Mesodermal cell (in vitro differentiated cells): Measurements from ENCODE around the gene OR52I1. TPM values are rescaled to one million over a fixed set of nuclear protein-coding genes. Genes with fewer than 3 reads are reported as not detected.

Source experiments
- H3K27ac ChIP-seq: 2 replicates; pipeline ENCODE4 v1.7.0; 2013; ENCODE audit warnings: mild to moderate bottlenecking, low read depth, low read length, moderate library complexity; ENCODE audit not compliant: severe bottlenecking
- H3K36me3 ChIP-seq: 2 replicates; pipeline ENCODE4 v1.7.1; 2013; ENCODE audit warnings: mild to moderate bottlenecking, low read length, moderate library complexity; ENCODE audit not compliant: control insufficient read depth, insufficient read depth
- H3K4me1 ChIP-seq: one replicate; pipeline ENCODE4 v1.7.1; 2013; ENCODE audit warnings: mild to moderate bottlenecking, low read length; ENCODE audit not compliant: insufficient read depth, control insufficient read depth, poor library complexity, severe bottlenecking
- H3K4me3 ChIP-seq: 2 replicates; pipeline ENCODE4 v1.7.0; 2013; ENCODE audit warnings: low read length, control low read depth, mild to moderate bottlenecking; ENCODE audit not compliant: insufficient read depth, poor library complexity, severe bottlenecking; ENCODE audit errors: extremely low read depth
- H3K9me3 ChIP-seq: 2 replicates; pipeline ENCODE4 v1.7.1; 2013; ENCODE audit warnings: mild to moderate bottlenecking, low read length, moderate library complexity; ENCODE audit not compliant: control insufficient read depth
- WGBS, 2 experiments: methylation state at CpG; one replicate each; pipeline ENCODE4 v1.1.5; 2013; ENCODE audit warnings: missing lambda C conversion rate in 2 of 2; ENCODE audit not compliant: insufficient coverage in 2 of 2; 5-methylcytosine and 5-hydroxymethylcytosine counted together
- polyA plus RNA-seq, 2 experiments: library from polyadenylated mRNA; stranded (reverse); fragments of 50-300 nt; gene quantifications; one replicate each; pipeline ENCODE4 v1.2.3, GENCODE V29; 2013

Gene OR52I1, protein sequence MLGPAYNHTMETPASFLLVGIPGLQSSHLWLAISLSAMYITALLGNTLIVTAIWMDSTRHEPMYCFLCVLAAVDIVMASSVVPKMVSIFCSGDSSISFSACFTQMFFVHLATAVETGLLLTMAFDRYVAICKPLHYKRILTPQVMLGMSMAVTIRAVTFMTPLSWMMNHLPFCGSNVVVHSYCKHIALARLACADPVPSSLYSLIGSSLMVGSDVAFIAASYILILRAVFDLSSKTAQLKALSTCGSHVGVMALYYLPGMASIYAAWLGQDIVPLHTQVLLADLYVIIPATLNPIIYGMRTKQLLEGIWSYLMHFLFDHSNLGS
- polyA plus RNA-seq (2013, experiment 1 of 2) = not detected
- polyA plus RNA-seq (2013, experiment 2 of 2) = not detected

DNA sequence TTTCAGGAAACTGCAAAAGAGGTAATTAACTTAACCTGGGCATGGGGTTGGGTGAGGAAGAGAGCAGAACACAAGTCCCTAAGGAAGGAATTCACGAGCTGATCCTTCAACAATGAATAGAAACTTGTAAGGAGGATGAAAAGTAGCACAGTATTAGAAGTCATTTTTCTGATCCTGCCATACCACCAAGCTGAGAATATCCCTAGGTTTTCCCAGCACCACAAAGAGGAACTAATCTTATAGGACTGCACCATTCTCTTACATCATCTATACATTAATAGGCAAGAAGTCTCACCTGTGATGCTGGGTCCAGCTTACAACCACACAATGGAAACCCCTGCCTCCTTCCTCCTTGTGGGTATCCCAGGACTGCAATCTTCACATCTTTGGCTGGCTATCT, at the start of gene OR52I1:
OR52I1 (plus strand) TSS at position 301 of the 400 bp plus-strand sequence; CDS start at position 301, 0 bp downstream.
- Histone ChIP-seq H3K36me3 (no peaks in the 10 kb centered on the region), H3K27ac (no peak within 1 kb of the TSS), H3K4me1 (no peaks in the 10 kb centered on the region), H3K9me3 (no peaks in the 10 kb centered on the region), H3K4me3 (no peak within 1 kb of the TSS)
- WGBS, 2 experiments = no CpG with 5 or more reads among the region's 1 CpG

DNA sequence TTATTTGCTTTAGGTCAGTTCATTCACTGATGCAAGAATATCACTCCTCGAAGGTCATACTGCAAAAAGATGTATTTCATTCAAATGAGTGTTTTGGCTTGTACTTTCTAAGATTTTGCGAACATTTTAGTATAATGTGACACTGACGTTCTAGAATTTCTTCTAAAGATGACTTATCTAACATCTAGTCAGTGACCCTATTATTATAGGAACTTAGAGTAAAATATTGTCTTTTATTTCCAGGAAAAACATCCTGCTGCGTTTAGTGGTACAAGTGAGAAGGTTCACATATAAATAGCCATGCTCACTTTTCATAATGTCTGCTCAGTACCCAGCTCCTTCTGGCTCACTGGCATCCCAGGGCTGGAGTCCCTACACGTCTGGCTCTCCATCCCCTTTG, 48.9 kb upstream of the OR52I1 start, which contains the start of gene OR52M1:
OR52M1 (plus strand) TSS at position 301 of the 400 bp plus-strand sequence; CDS start at position 301, 0 bp downstream.
- H3K36me3 ChIP-seq = no peaks in the 10 kb centered on the region
- no peaks in the 10 kb centered on the region for H3K4me1 ChIP-seq
- H3K9me3 ChIP-seq = no peaks in the 10 kb centered on the region
- no peak within 1 kb of the TSS for H3K27ac ChIP-seq
- no peak within 1 kb of the TSS for H3K4me3 ChIP-seq
- WGBS, 2 experiments = 95% methylated on average over 3 of the region's 5 CpGs; no CpG with 5 or more reads in 1 of the 2 experiments

DNA sequence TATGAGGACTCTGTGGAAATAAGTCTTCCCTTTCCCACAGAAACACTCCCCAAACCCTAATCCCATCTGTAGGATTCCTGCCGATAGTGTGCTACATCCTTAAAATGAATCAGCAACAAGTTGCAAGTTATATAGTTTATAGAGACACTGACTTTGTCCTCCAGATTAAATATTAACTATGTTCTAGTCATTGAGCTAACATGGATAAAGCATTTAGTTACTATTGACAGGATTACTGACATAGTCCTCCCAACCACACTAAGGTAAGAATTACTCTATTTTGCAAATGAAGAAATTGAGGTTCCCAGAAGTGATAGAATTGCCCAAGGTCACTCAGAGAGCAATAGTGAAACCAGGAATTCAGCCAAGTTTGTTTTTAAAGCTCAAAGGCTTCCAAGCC, 47.0 kb upstream of the OR52I1 start:
- no peaks in the 10 kb centered on the region for H3K4me1 ChIP-seq
- no peaks in the 10 kb centered on the region for H3K36me3 ChIP-seq
- no peak overlapping the region for H3K4me3 ChIP-seq
- no peak overlapping the region for H3K27ac ChIP-seq
- no CpG with 5 or more reads among the region's 1 CpG for WGBS, 2 experiments
- H3K9me3 ChIP-seq = no peaks in the 10 kb centered on the region

DNA sequence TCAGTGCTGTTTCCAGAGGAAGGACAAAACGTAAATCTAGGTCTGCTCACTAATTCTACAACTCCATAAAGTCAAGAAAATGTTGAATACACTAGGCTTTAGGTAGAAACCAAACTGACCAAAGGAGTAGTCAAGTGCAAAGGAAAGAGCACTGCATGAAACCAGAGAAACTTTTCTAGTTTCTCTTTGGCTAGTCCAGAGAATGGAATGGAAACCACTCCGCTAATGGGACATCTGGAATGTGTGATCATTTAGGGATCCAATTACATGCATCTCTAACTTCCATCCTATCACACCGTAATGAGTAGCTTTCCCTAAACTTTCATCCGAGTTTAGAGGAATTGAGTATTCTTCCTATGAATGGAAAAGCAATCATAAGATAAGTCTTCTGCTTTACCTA, 46.4 kb upstream of the OR52I1 start:
- Histone ChIP-seq H3K9me3 (no peaks in the 10 kb centered on the region), H3K36me3 (no peaks in the 10 kb centered on the region), H3K4me1 (no peaks in the 10 kb centered on the region), H3K4me3 (no peak overlapping the region), H3K27ac (no peak overlapping the region)
- no CpG with 5 or more reads among the region's 4 CpGs for WGBS, 2 experiments

DNA sequence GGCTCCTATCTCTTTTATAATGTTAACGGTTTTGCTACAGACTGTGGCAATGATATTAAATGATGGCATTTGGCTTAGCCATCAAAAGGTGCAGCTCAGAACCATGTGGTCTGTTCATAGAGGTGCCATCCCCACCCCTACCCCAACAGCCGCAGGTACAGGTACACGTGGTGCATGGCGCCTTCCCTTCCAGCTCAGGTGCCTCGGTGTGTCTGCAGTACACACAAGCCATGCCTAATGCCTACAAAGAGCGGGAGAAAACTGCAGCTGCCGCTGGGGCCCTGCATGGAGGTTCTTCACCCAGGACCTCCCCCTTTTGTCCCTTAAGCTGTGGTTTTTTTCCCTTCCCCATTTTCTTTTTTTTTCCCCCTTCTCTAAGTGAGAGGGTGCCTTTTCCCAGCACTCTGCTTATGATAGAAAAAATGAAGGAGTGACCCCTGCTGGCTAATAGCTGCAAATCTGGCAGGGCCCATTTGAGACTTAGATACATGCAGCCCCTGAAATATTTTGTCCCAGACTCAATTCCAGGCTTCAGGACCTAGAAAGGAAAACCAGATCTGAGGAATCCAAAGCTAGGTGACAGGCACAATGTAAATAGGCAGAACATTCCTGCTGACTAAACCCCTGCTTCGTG, 42.4 kb upstream of the OR52I1 start:
- H3K27ac ChIP-seq = no peak overlapping the region
- H3K9me3 ChIP-seq = no peaks in the 10 kb centered on the region
- no peak overlapping the region for H3K4me3 ChIP-seq
- 69 to 84% methylated on average over 4 to 8 of the region's 8 CpGs for WGBS, 2 experiments
- no peaks in the 10 kb centered on the region for H3K4me1 ChIP-seq
- no peaks in the 10 kb centered on the region for H3K36me3 ChIP-seq

DNA sequence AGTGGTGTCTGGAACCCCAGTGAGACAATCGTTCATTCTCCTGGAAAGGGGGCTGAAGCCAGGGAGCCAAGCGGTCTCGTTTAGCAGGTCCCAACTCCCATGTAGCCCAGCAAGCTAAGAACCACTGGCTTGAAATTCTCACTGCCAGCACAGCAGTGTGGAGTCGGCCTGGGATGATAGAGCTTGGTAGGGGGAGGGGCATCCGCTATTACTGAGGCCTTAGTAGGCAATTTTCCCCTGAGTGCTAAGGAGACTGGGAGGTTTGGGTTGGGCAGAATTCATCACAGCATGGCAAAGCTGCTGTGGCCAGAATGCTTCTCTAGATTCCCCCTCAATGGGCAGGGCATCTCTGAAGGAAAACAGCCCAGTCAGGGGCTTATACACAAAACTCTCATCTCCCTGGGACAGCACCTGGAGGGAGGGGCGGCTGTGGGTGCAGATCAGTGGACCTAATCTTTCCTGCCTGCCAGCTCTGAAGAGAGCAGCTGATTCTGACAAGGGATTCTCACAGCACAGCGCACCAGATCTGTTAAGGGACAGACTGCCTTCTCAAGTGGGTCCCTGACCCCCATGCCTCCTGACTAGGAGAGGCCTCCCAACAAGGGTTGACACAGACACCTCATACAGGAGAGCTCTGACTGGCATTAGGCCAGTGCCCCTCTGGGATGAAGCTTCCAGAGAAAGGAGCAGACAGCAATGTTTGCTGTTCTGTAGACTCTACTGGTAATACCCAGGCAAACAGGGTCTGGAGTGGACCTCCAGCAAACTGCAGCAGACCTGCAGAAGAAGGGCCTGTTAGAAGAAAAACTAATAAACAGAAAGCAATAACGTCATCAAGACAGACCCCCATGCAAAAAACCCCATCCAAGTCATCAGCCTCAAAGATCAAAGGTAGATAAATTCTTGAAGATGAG, 34.1 kb upstream of the OR52I1 start:
- Histone ChIP-seq H3K4me1 (no peaks in the 10 kb centered on the region), H3K9me3 (peaks cover 3% of the 10 kb centered on the region), H3K27ac (no peak overlapping the region), H3K4me3 (no peak overlapping the region), H3K36me3 (no peaks in the 10 kb centered on the region)
- WGBS, 2 experiments = 71 to 77% methylated on average over 5 to 7 of the region's 8 CpGs

DNA sequence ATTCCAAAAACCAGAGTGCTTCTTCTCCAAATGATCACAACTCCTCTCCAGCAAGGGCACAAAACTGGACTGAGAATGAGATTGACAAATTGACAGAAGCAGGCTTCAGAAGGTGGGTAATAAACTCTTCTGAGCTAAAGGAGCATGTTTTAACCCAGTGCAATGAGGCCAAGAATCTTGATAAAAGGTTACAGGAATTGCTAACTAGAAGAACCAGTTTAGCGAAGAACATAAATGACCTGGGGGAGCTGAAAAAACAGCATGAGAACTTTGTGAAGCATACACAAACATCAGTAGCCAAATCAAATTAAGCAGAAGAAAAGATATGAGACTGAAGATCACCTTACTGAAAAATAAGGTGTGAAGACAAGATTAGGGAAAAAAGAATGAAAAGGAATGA, 33.4 kb upstream of the OR52I1 start:
- Histone ChIP-seq H3K27ac (no peak overlapping the region), H3K9me3 (peaks cover 3% of the 10 kb centered on the region), H3K36me3 (no peaks in the 10 kb centered on the region), H3K4me1 (no peaks in the 10 kb centered on the region), H3K4me3 (no peak overlapping the region)
- 80% methylated on average over 1 of the region's 1 CpG; no CpG with 5 or more reads in 1 of the 2 experiments for WGBS, 2 experiments

DNA sequence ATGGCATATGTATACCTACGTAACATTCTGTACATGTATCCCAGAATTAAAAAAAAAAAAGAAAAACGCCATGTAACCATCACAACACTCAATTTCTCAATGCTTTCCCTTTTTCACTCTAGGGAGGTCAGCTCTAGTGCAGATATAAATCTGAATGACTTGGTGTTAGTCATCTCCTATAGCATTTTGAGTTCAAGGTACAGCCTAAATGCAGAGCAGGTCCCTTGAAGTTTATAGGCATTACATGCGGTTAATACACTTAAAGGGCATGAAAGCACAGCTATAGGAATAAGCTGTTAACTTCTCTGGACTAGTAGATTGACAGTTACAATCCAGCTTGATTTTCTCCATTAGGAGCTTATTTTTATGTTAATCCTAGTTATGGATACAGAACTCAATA, 28.5 kb upstream of the OR52I1 start:
- no peaks in the 10 kb centered on the region for H3K4me1 ChIP-seq
- no CpG with 5 or more reads among the region's 3 CpGs for WGBS, 2 experiments
- peaks cover 3% of the 10 kb centered on the region for H3K9me3 ChIP-seq
- H3K4me3 ChIP-seq = no peak overlapping the region
- no peak overlapping the region for H3K27ac ChIP-seq
- no peaks in the 10 kb centered on the region for H3K36me3 ChIP-seq

DNA sequence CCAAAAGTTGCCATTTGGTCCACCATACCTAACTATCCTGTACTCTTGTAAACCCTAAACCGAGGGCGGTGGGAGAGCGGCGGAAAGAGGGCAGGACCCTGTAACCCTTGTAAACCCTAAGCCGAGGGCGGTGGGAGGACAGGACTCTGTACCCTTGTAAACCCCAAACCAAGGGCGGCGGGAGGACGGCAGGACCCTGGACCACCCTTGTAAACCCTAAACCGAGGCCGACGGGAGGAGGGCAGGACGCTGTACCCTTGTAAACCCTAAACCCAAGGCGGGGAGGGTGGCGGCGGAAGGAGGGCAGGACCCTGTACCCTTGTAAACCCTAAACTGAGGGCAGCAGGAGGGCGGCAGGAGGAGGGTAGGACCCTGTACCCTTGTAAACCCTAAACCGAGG, 24.8 kb upstream of the OR52I1 start:
- H3K36me3 ChIP-seq = no peaks in the 10 kb centered on the region
- no peak overlapping the region for H3K4me3 ChIP-seq
- 77 to 92% methylated on average over 14 of the region's 18 CpGs for WGBS, 2 experiments

DNA sequence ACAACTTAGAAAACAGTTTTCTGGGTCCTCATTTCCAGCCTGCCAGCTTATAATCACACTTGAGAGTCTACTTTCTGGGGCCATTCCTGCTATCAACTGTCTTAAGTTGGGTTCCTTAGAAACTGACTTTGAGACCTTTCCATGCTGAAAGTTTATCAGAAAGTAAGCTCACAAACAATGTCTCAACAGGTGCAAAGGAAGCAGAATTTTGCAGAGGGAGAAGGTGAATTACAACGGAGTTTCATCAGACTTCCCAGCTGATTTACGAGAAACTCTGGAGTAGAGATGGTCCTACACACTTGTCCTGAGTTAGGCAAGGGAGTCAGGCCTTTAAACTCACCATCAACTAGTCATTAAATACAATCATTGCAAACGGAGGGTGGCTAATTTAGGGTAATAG, 17.0 kb upstream of the OR52I1 start:
- H3K36me3 ChIP-seq = no peaks in the 10 kb centered on the region
- 82 to 83% methylated on average over 1 to 2 of the region's 3 CpGs for WGBS, 2 experiments
- no peaks in the 10 kb centered on the region for H3K9me3 ChIP-seq
- no peak overlapping the region for H3K27ac ChIP-seq
- no peaks in the 10 kb centered on the region for H3K4me1 ChIP-seq
- no peak overlapping the region for H3K4me3 ChIP-seq

More for the DNA sequence above, 24.8 kb upstream of the OR52I1 start:
- no peak overlapping the region for H3K27ac ChIP-seq
- H3K4me1 ChIP-seq = no peaks in the 10 kb centered on the region
- H3K9me3 ChIP-seq = no peaks in the 10 kb centered on the region
